H1 (cell line): Measurements from ENCODE around the gene AZGP1. TPM values are rescaled to one million over a fixed set of nuclear protein-coding genes. Genes with fewer than 3 reads are reported as not detected.
"Not testable (repeated sequence)": the region's sequence is repeated elsewhere in the genome, so short reads cannot be mapped to it uniquely, and the experiment has no call there.

Experiments used
- CTCF ChIA-PET: fragments of 300-600 bp; sonication (Branson Sonifier 250); formaldehyde crosslinking; loops from one replicate; lab custom pipeline; 2021; ENCODE audit not compliant: partially characterized antibody; lab: Charles Lee
- POLR2A ChIA-PET: fragments of 300-600 bp; sonication (Branson Sonifier 250); formaldehyde crosslinking; loops from one replicate; lab custom pipeline; 2021; ENCODE audit warnings: inconsistent platforms; ENCODE audit not compliant: partially characterized antibody; lab: Charles Lee
- DNase-seq, 2 experiments: peaks; one replicate each; pipeline versions ENCODE4 v3.0.0 to v3.0.0-alpha.2; 2010 to 2022; ENCODE audit warnings: low spot score in 2 of 2, low read depth in 1 of 2, mixed read lengths in 1 of 2
- FAIRE-seq: peaks from 2 replicates; lab custom pipeline; 2011; peaks lifted over from hg19 to GRCh38; lab: Jason Lieb, UNC
- H2AFZ ChIP-seq: 2 replicates; pipeline ENCODE4 v1.8.1; 2012; ENCODE audit warnings: low read length, inconsistent platforms
- H2AK5ac ChIP-seq: 2 replicates; pipeline ENCODE4 v1.6.1; 2013; ENCODE audit warnings: low read depth, low read length
- H2BK120ac ChIP-seq: replicated peaks from 2 replicates; pipeline ENCODE3; 2013; ENCODE audit warnings: low read depth, low read length, inconsistent platforms
- H2BK12ac ChIP-seq: 2 replicates; pipeline ENCODE4 v1.6.1; 2013; ENCODE audit warnings: low read depth, low read length
- H2BK15ac ChIP-seq: 2 replicates; pipeline ENCODE4 v1.6.1; 2013; ENCODE audit warnings: low read length
- H2BK20ac ChIP-seq: 2 replicates; pipeline ENCODE4 v1.6.1; 2013; ENCODE audit warnings: low read length
- H2BK5ac ChIP-seq: 2 replicates; pipeline ENCODE4 v1.6.1; 2013; ENCODE audit warnings: low read depth, low read length
- H3K14ac ChIP-seq: 2 replicates; pipeline ENCODE4 v1.6.1; 2013; ENCODE audit warnings: inconsistent platforms; ENCODE audit not compliant: insufficient read length
- H3K18ac ChIP-seq: 2 replicates; pipeline ENCODE4 v1.6.1; 2013; ENCODE audit warnings: low read length; ENCODE audit errors: extremely low read depth
- H3K23ac ChIP-seq: 2 replicates; pipeline ENCODE4 v1.6.1; 2013; ENCODE audit warnings: inconsistent platforms; ENCODE audit not compliant: insufficient read length
- H3K23me2 ChIP-seq: 2 replicates; pipeline ENCODE4 v1.6.1; 2013; ENCODE audit warnings: low read depth, low read length
- H3K27ac ChIP-seq: 2 replicates; pipeline ENCODE4 v1.6.1; 2011; ENCODE audit warnings: low read depth, low read length, inconsistent platforms
- H3K27me3 ChIP-seq, 4 experiments: replicated peaks in 1 of 4; 1 replicate in 1 of 4; 2 replicates in 3 of 4; pipeline versions ENCODE4 v1.6.1 to v1.8.1; 2011 to 2013; ENCODE audit warnings: low read length in 3 of 4, mild to moderate bottlenecking in 3 of 4, inconsistent platforms in 2 of 4, mixed read lengths in 2 of 4, moderate library complexity in 1 of 4; ENCODE audit not compliant: control insufficient read depth in 3 of 4, insufficient read depth in 3 of 4; ENCODE audit errors: extremely low read depth in 1 of 4
- H3K36me3 ChIP-seq, 4 experiments: 2 replicates each; pipeline versions ENCODE4 v1.6.1 to v1.8.1; 2011 to 2013; ENCODE audit warnings: mild to moderate bottlenecking in 4 of 4, low read length in 3 of 4, moderate library complexity in 2 of 4, control low read depth in 1 of 4, inconsistent platforms in 1 of 4; ENCODE audit not compliant: insufficient read depth in 4 of 4, control insufficient read depth in 2 of 4
- H3K4ac ChIP-seq: replicated peaks from 2 replicates; pipeline ENCODE3; 2013; ENCODE audit warnings: low read length, low read depth, mixed read lengths, inconsistent platforms; ENCODE audit not compliant: insufficient read length
- H3K4me1 ChIP-seq, 4 experiments: replicated peaks in 1 of 4; 1 replicate in 1 of 4; 2 replicates in 3 of 4; pipeline versions ENCODE4 v1.6.1 to v1.8.1; 2011 to 2013; ENCODE audit warnings: low read length in 3 of 4, inconsistent platforms in 2 of 4, mixed read lengths in 1 of 4; ENCODE audit not compliant: insufficient read depth in 4 of 4, control insufficient read depth in 3 of 4
- H3K4me2 ChIP-seq, 2 experiments: 2 replicates each; pipeline versions ENCODE4 v1.6.1 to v1.8.1; 2011 to 2013; ENCODE audit warnings: low read depth in 2 of 2, low read length in 2 of 2, control low read depth in 1 of 2, inconsistent platforms in 1 of 2, mild to moderate bottlenecking in 1 of 2; ENCODE audit not compliant: insufficient read depth in 1 of 2
- H3K4me3 ChIP-seq, 4 experiments: fragments of 200-600, 300-600 bp in 1 of 4; sonication (generic), shearing (Covaris generic), sonication (Bioruptor Twin) in 1 of 4; 2 replicates each; pipeline versions ENCODE4 v1.5.1 to v1.8.1; 2011 to 2016; ENCODE audit warnings: low read length in 4 of 4, low read depth in 3 of 4, control low read depth in 2 of 4, inconsistent platforms in 2 of 4, mild to moderate bottlenecking in 2 of 4, mixed read lengths in 1 of 4, moderate library complexity in 1 of 4; ENCODE audit not compliant: insufficient read depth in 2 of 4; ENCODE audit errors: extremely low read depth in 1 of 4
- H3K56ac ChIP-seq: replicated peaks from 2 replicates; pipeline ENCODE3; 2013; ENCODE audit warnings: low read depth, mild to moderate bottlenecking, mixed read lengths, low read length, inconsistent platforms; ENCODE audit not compliant: insufficient read length
- H3K79me1 ChIP-seq: 2 replicates; pipeline ENCODE4 v1.6.1; 2013; ENCODE audit warnings: low read depth, low read length, control low read depth
- H3K79me2 ChIP-seq, 2 experiments: 2 replicates each; pipeline versions ENCODE4 v1.6.1 to v1.8.1; 2012 to 2013; ENCODE audit warnings: low read length in 2 of 2, mild to moderate bottlenecking in 2 of 2, inconsistent platforms in 1 of 2; ENCODE audit not compliant: insufficient read depth in 2 of 2, control insufficient read depth in 1 of 2
- H3K9ac ChIP-seq, 4 experiments: replicated peaks in 1 of 4; 1 replicate in 1 of 4; 2 replicates in 3 of 4; pipeline versions ENCODE4 v1.6.1 to v1.8.1; 2011 to 2013; ENCODE audit warnings: low read depth in 3 of 4, low read length in 3 of 4, control low read depth in 2 of 4, mild to moderate bottlenecking in 2 of 4, moderate library complexity in 2 of 4, inconsistent platforms in 1 of 4; ENCODE audit errors: extremely low read depth in 1 of 4
- H3K9me3 ChIP-seq, 2 experiments: 2 replicates each; pipeline versions ENCODE4 v1.6.1 to v1.8.1; 2012 to 2013; ENCODE audit warnings: mild to moderate bottlenecking in 2 of 2, moderate library complexity in 2 of 2, control low read depth in 1 of 2, inconsistent platforms in 1 of 2, low read depth in 1 of 2, low read length in 1 of 2, mixed read lengths in 1 of 2; ENCODE audit not compliant: insufficient read depth in 2 of 2
- H4K20me1 ChIP-seq, 2 experiments: replicated peaks in 1 of 2; 2 replicates each; pipeline versions ENCODE3 to v1.8.1; 2011 to 2013; ENCODE audit warnings: inconsistent platforms in 2 of 2, low read length in 2 of 2, mild to moderate bottlenecking in 1 of 2; ENCODE audit not compliant: insufficient read depth in 2 of 2, control insufficient read depth in 1 of 2
- H4K5ac ChIP-seq: 2 replicates; pipeline ENCODE4 v1.6.1; 2013; ENCODE audit warnings: low read length, low read depth, mixed read lengths, inconsistent platforms; ENCODE audit not compliant: insufficient read length
- H4K8ac ChIP-seq: 2 replicates; pipeline ENCODE4 v1.8.0; 2013; ENCODE audit warnings: mild to moderate bottlenecking, moderate library complexity, low read length, inconsistent platforms; ENCODE audit not compliant: insufficient read depth; ENCODE audit errors: extremely low read depth
- H4K91ac ChIP-seq: replicated peaks from 2 replicates; pipeline ENCODE3; 2013; ENCODE audit warnings: low read length, mixed read lengths, inconsistent platforms; ENCODE audit not compliant: insufficient read length
- CHD2 ChIP-seq: IDR thresholded peaks from 2 replicates; pipeline ENCODE4 v1.6.1; 2012; ENCODE audit warnings: low read length, improper control_type of control experiment
- SAP30 ChIP-seq: fragments of 300-600 bp; sonication (generic); IDR thresholded peaks from 2 replicates; pipeline ENCODE4 v1.7.1; 2012; ENCODE audit warnings: low read length, moderate library complexity, mild to moderate bottlenecking, inconsistent platforms; ENCODE audit not compliant: insufficient read depth, insufficient replicate concordance
- TEAD4 ChIP-seq: IDR thresholded peaks from 2 replicates; pipeline ENCODE4 v1.6.1; 2012; ENCODE audit warnings: low read depth, low read length, inconsistent platforms, mixed read lengths
- WGBS, 2 experiments: shearing (Covaris generic) in 1 of 2; methylation state at CpG; one replicate each; pipeline versions ENCODE4 v1.1.6 to v1.1.7; 2013 to 2015; ENCODE audit warnings: low lambda C conversion rate in 2 of 2, mixed read lengths in 2 of 2, inconsistent platforms in 1 of 2, low coverage in 1 of 2, missing lambda C conversion rate in 1 of 2; ENCODE audit not compliant: insufficient replicate concordance in 2 of 2, insufficient coverage in 1 of 2, insufficient read length in 1 of 2; ENCODE audit errors: extremely low coverage in 1 of 2, missing lambda C conversion rate in 1 of 2; 5-methylcytosine and 5-hydroxymethylcytosine counted together
- polyA plus RNA-seq, 7 experiments: library from polyadenylated mRNA; depleted of rRNA in 3 of 7; stranded (reverse) in 5 of 7; unstranded in 2 of 7; fragments of >200 nt in 5 of 7; fragments of 200-250 nt in 2 of 7; gene quantifications; 1 replicate in 5 of 7; 2 replicates in 1 of 7; 4 replicates in 1 of 7; pipeline versions ENCODE4 v1.2.1 to v1.2.3, GENCODE V29; 2011 to 2013; ENCODE audit warnings: missing spikeins in 2 of 7, mixed read lengths in 2 of 7
- total RNA-seq: library from RNA; stranded (reverse); fragmentation: NEBNext Ultra II Directional; extraction: Animal tissue kit (Norgen Biotek cat#: 25700); gene quantifications from 2 replicates; pipeline ENCODE4 v1.2.1, GENCODE V29; 2021

Gene AZGP1
- total and polyA plus RNA-seq, 2 of the 8 experiments (the other 6 are each of a cell fraction or from before 2014, with no cell fraction given): 0.52 to 0.68 TPM

- TF ChIP-seq CHD2 (no peak), SAP30 (no peak), TEAD4 (no peak)
- TF ChIP-seq, all 59 proteins: peak for 0
Measured at GRCh38 chr7:100013328-100013676, 37.5 kb upstream of the AZGP1 start (continued).

GRCh38 chr7:100012385-100013327, 36.8 kb upstream of the AZGP1 start:
- ChIA-PET POLR2A (interaction anchor here (0.7 to 7.4 kb wide), 6 partner anchors 9 to 95 kb away, joined by 3 to 47 read pairs (median 4); no protein-coding TSS in a partner anchor), CTCF (interaction anchor here (0.8 to 9.7 kb wide), 2 partner anchors 18 to 39 kb away, joined by 3 to 99 read pairs; no protein-coding TSS in a partner anchor)
- not testable (repeated sequence) for H3K4ac ChIP-seq, H3K4me2 ChIP-seq, H3K23me2 ChIP-seq, H4K8ac ChIP-seq, H3K27ac ChIP-seq, H2AFZ ChIP-seq, H3K27me3 ChIP-seq, H3K9me3 ChIP-seq, H3K14ac ChIP-seq, FAIRE-seq, H2BK15ac ChIP-seq, H2BK120ac ChIP-seq, H3K18ac ChIP-seq, H2AK5ac ChIP-seq, DNase-seq, H3K4me3 ChIP-seq, H2BK5ac ChIP-seq, H4K91ac ChIP-seq, H2BK20ac ChIP-seq, H2BK12ac ChIP-seq, H4K20me1 ChIP-seq, H3K4me1 ChIP-seq, H4K5ac ChIP-seq, H3K9ac ChIP-seq, H3K56ac ChIP-seq, H3K36me3 ChIP-seq, H3K23ac ChIP-seq
- Histone ChIP-seq H3K79me1 (peaks cover 10% of the 10 kb centered on the region), H3K79me2 (peaks cover 15 to 20% of the 10 kb centered on the region in 2 experiments)
- WGBS, 2 experiments: 90% methylated on average over 14 of the region's 14 CpGs; no CpG with 5 or more reads in 1 of the 2 experiments
